Type B pancreatic cell (in vitro differentiated cells): ENCODE results near the gene ACOXL. TPM values are rescaled to one million over a fixed set of nuclear protein-coding genes. Genes with fewer than 3 reads are reported as not detected.
A peak's percentile ranks its signal among the peaks of the same experiment; 100 is the strongest.

Source experiments
- DNase-seq: peaks from one replicate; pipeline ENCODE4 v3.0.0; 2021; ENCODE audit warnings: mixed read lengths; ENCODE audit not compliant: unreplicated experiment; ENCODE audit errors: extremely low spot score
- H3K27ac Mint-ChIP-seq: 2 replicates; pipeline ENCODE4 v1.8.0; 2021; ENCODE audit warnings: mild to moderate bottlenecking, mixed read lengths
- H3K27me3 Mint-ChIP-seq: 2 replicates; pipeline ENCODE4 v1.8.0; 2021; ENCODE audit warnings: mixed read lengths
- H3K36me3 Mint-ChIP-seq: 2 replicates; pipeline ENCODE4 v1.8.0; 2021; ENCODE audit warnings: mixed read lengths
- H3K4me1 Mint-ChIP-seq: one replicate; pipeline ENCODE4 v1.8.0; 2021; ENCODE audit warnings: mixed read lengths; ENCODE audit not compliant: unreplicated experiment
- H3K4me3 Mint-ChIP-seq: 2 replicates; pipeline ENCODE4 v1.8.0; 2021; ENCODE audit warnings: mild to moderate bottlenecking, mixed read lengths
- H3K9me3 Mint-ChIP-seq: 2 replicates; pipeline ENCODE4 v1.8.0; 2021; ENCODE audit warnings: mixed read lengths
- CTCF ChIP-seq: fragments of 200-600 bp; sonication (generic); conservative IDR thresholded peaks from 2 replicates; pipeline ENCODE4 v1.5.0; 2021; ENCODE audit warnings: antibody characterized with exemption, mild to moderate bottlenecking
- total RNA-seq: library from RNA; stranded (reverse); gene quantifications from 2 replicates; pipeline ENCODE4 v1.2.1, GENCODE V29; 2021; ENCODE audit warnings: low replicate concordance

ACOXL gene
- total RNA-seq, 1 donor from 2014 or later = 1.4 TPM

- H3K4me3 Mint-ChIP-seq = peak overlapping the region; percentile 94
- peak overlapping the region; percentile 91 for H3K27ac Mint-ChIP-seq
- H3K4me1 Mint-ChIP-seq = peaks cover 37% of the 10 kb centered on the region
- H3K27me3 Mint-ChIP-seq = peaks cover 32% of the 10 kb centered on the region
- no peak for TF ChIP-seq CTCF
- no peaks in the 10 kb centered on the region for H3K9me3 Mint-ChIP-seq
- H3K36me3 Mint-ChIP-seq = peaks cover 28% of the 10 kb centered on the region
- DNase-seq = peak; percentile 94
These were observed 389.7 kb downstream of the ACOXL start for GRCh38 chr2:111121828-111122630.

DNA sequence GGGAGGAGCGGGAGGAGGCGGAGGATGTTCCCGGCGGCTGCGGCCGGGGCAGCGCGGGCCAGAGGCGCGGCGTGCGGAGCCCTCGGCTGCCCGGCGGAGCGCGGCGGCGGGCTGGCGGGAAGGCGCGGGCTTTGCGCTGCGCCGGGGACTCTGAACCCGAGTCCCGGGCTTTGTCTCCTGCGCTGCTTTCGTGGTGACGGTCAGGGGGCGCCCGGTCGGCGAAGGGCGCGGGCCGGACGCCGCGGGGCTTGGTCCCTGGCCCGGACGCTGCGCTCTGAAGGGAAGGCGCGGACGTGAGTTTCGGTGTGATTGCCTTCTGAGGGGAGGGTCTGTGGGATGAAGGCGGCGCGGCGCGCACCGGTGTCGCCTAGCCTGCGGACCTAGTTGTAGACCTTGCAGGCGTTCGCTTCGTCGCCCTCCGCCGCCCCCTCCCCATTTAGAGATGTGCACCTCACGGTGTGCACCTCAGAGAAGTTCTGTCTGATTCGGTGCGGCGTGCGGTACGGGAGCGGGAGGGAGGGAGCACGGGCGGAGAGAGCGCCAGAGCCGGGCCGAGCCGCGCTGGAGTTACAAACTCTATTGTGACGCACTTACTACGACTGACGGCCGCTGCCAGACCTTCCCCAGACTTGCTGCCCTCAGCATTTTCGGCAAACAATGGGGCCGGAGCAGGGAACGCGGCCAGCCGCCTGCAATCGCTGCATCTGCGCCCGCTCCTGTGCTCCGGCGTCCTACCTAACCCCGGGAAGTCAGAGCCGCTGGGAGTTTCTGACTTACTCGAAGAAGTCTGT, 390.5 kb downstream of the ACOXL start:
- Mint-ChIP-seq H3K4me1 (peaks cover 43% of the 10 kb centered on the region), H3K27me3 (peaks cover 25% of the 10 kb centered on the region), H3K36me3 (peaks cover 34% of the 10 kb centered on the region), H3K9me3 (no peaks in the 10 kb centered on the region), H3K27ac (peak overlapping the region; percentile 96), H3K4me3 (peak overlapping the region; percentile 93)
- no peak for TF ChIP-seq CTCF
- DNase-seq = peak; percentile 86

GRCh38 chr2:111123751-111124150, 391.4 kb downstream of the ACOXL start:
- TF ChIP-seq CTCF = no peak
- Mint-ChIP-seq H3K9me3 (no peaks in the 10 kb centered on the region), H3K36me3 (peaks cover 43% of the 10 kb centered on the region), H3K27me3 (peaks cover 16% of the 10 kb centered on the region), H3K27ac (peak overlapping the region; percentile 80), H3K4me1 (peaks cover 43% of the 10 kb centered on the region), H3K4me3 (peak overlapping the region; percentile 93)
- no peak for DNase-seq

DNA sequence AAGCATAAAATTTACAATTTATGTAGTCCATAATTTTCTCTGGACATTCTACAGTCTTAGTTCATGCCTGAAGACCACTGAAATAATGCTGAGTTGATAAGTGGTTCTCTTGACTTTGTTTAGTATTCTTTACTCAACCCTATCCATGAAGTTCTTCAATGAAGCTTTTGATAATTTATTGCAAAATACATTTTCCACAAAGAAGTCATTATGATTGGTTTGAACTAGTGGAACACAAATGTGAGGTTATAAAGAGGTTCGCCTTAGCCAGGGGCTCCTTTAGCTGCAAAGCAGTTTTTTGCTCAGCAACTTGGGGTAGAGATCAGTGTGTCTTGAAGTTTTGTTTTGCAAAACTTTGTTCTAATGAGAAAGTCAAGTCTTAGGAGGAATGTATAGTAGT, 394.2 kb downstream of the ACOXL start:
- H3K4me1 Mint-ChIP-seq = peaks cover 46% of the 10 kb centered on the region
- no peak for DNase-seq
- H3K4me3 Mint-ChIP-seq = peak overlapping the region; percentile 8
- H3K36me3 Mint-ChIP-seq = peaks cover 64% of the 10 kb centered on the region
- no peak overlapping the region for H3K27ac Mint-ChIP-seq
- no peaks in the 10 kb centered on the region for H3K27me3 Mint-ChIP-seq
- H3K9me3 Mint-ChIP-seq = no peaks in the 10 kb centered on the region
- TF ChIP-seq CTCF = no peak

DNA sequence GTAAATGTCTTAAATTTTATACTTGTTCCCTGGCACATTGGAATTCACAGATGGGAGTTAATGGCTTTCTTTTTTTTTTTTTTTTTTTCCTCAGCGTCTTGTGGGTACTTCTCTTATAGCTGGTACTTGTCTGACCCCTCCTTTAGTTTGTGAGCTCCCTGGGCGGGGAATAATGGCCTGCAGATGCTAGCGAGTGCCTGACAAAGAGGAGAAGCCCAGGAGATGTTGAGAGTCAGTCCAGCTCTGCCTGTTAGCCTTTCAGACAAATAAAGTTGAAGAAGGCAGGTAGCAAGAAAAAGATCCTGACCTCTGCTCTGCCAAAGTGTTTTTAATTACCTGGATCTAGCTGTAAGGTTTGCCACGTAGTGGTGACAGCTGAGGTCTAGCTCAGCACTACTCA, 395.0 kb downstream of the ACOXL start:
- Mint-ChIP-seq H3K27ac (peak overlapping the region; percentile 9), H3K4me3 (peak overlapping the region; percentile 8), H3K4me1 (peaks cover 46% of the 10 kb centered on the region), H3K36me3 (peaks cover 72% of the 10 kb centered on the region), H3K9me3 (no peaks in the 10 kb centered on the region), H3K27me3 (no peaks in the 10 kb centered on the region)
- TF ChIP-seq CTCF = no peak
- no peak for DNase-seq
